IMR-90 (cell line): ENCODE results near the gene TNS1. TPM values are rescaled to one million over a fixed set of nuclear protein-coding genes. Genes with fewer than 3 reads are reported as not detected.
A peak's percentile ranks its signal among the peaks of the same experiment; 100 is the strongest.

Experiments used
- ATAC-seq: fragments of 200-7000 bp; cut with Tn5 transposase; 2 replicates; pipeline ENCODE4 v1.9.1; 2020; ENCODE audit warnings: low read depth, mild to moderate bottlenecking, moderate library complexity
- BruUV-seq: library from RNA; stranded (reverse); fragments of 400-500 nt; replicated peaks from 2 replicates; lab custom pipeline; 2021; lab: Mats Ljungman, UMichigan
- CTCF ChIA-PET: fragments of 300-600 bp; formaldehyde crosslinking; extraction: SDS; loops from one replicate; lab custom pipeline; 2021; ENCODE audit warnings: antibody characterized with exemption; lab: Yijun Ruan, JAX
- POLR2A ChIA-PET: fragments of 300-600 bp; sonication (Branson Sonifier 250); formaldehyde crosslinking; loops from one replicate; lab custom pipeline; 2022; ENCODE audit warnings: antibody characterized with exemption; ENCODE audit not compliant: unreplicated experiment; lab: Charles Lee
- DNase-seq: peaks from one replicate; pipeline ENCODE4 v3.0.0; 2013
- H2AFZ ChIP-seq: replicated peaks from 2 replicates; pipeline ENCODE3; 2013; ENCODE audit warnings: low read length, mild to moderate bottlenecking; ENCODE audit not compliant: poor library complexity
- H2AK5ac ChIP-seq: 2 replicates; pipeline ENCODE4 v1.6.1; 2013; ENCODE audit warnings: low read depth, low read length, inconsistent platforms
- H2AK9ac ChIP-seq: replicated peaks from 2 replicates; pipeline ENCODE3; 2013; ENCODE audit warnings: mild to moderate bottlenecking, low read depth, low read length, moderate library complexity; ENCODE audit not compliant: poor library complexity
- H2BK120ac ChIP-seq: 2 replicates; pipeline ENCODE4 v1.6.1; 2013; ENCODE audit warnings: low read depth, low read length, inconsistent platforms
- H2BK15ac ChIP-seq: 3 replicates; pipeline ENCODE4 v1.6.1; 2013; ENCODE audit warnings: low read depth, low read length, inconsistent platforms
- H2BK20ac ChIP-seq: 2 replicates; pipeline ENCODE4 v1.6.1; 2013; ENCODE audit warnings: low read depth, mild to moderate bottlenecking, inconsistent platforms, low read length, moderate library complexity
- H2BK5ac ChIP-seq: 2 replicates; pipeline ENCODE4 v1.6.1; 2013; ENCODE audit warnings: mild to moderate bottlenecking, low read depth, low read length, inconsistent platforms; ENCODE audit not compliant: poor library complexity, severe bottlenecking
- H3K14ac ChIP-seq: replicated peaks from 2 replicates; pipeline ENCODE4 v1.6.1; 2013; ENCODE audit warnings: low read depth, low read length, inconsistent platforms
- H3K18ac ChIP-seq: 2 replicates; pipeline ENCODE4 v1.6.1; 2013; ENCODE audit warnings: low read depth, low read length, control low read depth
- H3K23ac ChIP-seq: 2 replicates; pipeline ENCODE4 v1.6.1; 2013; ENCODE audit warnings: low read depth, low read length, inconsistent platforms
- H3K27ac ChIP-seq: 2 replicates; pipeline ENCODE4 v1.5.1; 2013; ENCODE audit warnings: mild to moderate bottlenecking, control low read depth, low read length; ENCODE audit not compliant: insufficient read depth
- H3K27me3 ChIP-seq: 2 replicates; pipeline ENCODE4 v1.6.1; 2013; ENCODE audit warnings: low read length; ENCODE audit not compliant: control insufficient read depth, insufficient read depth
- H3K36me3 ChIP-seq: 2 replicates; pipeline ENCODE4 v1.6.1; 2013; ENCODE audit warnings: low read length, mixed read lengths; ENCODE audit not compliant: control insufficient read depth, insufficient read depth
- H3K4ac ChIP-seq: 2 replicates; pipeline ENCODE4 v1.6.1; 2013; ENCODE audit warnings: low read depth, low read length, inconsistent platforms
- H3K4me1 ChIP-seq: 2 replicates; pipeline ENCODE4 v1.6.1; 2013; ENCODE audit warnings: low read length, mixed read lengths; ENCODE audit not compliant: control insufficient read depth, insufficient read depth
- H3K4me2 ChIP-seq: 2 replicates; pipeline ENCODE4 v1.6.1; 2013; ENCODE audit warnings: low read depth, mild to moderate bottlenecking, control low read depth, low read length, moderate library complexity
- H3K4me3 ChIP-seq: 2 replicates; pipeline ENCODE4 v1.5.1; 2013; ENCODE audit warnings: low read depth, mild to moderate bottlenecking, control low read depth, low read length, moderate library complexity; ENCODE audit not compliant: insufficient read depth
- H3K56ac ChIP-seq: 2 replicates; pipeline ENCODE4 v1.6.1; 2013; ENCODE audit warnings: low read length, inconsistent platforms; ENCODE audit not compliant: insufficient read depth; ENCODE audit errors: extremely low read depth
- H3K79me1 ChIP-seq, 2 experiments: 2 replicates each; pipeline ENCODE4 v1.6.1; 2013; ENCODE audit warnings: low read length in 2 of 2, inconsistent platforms in 1 of 2, low read depth in 1 of 2
- H3K9ac ChIP-seq: 2 replicates; pipeline ENCODE4 v1.6.1; 2013; ENCODE audit warnings: low read depth, low read length, control low read depth
- H3K9me1 ChIP-seq: 2 replicates; pipeline ENCODE4 v1.6.1; 2013; ENCODE audit warnings: low read length, inconsistent platforms; ENCODE audit not compliant: insufficient read depth
- H3K9me3 ChIP-seq: 2 replicates; pipeline ENCODE4 v1.6.1; 2013; ENCODE audit warnings: low read length; ENCODE audit not compliant: control insufficient read depth, insufficient read depth
- H4K20me1 ChIP-seq: 2 replicates; pipeline ENCODE4 v1.6.1; 2013; ENCODE audit warnings: low read length, inconsistent platforms; ENCODE audit not compliant: insufficient read depth
- H4K5ac ChIP-seq: 2 replicates; pipeline ENCODE4 v1.6.1; 2013; ENCODE audit warnings: mild to moderate bottlenecking, low read depth, low read length, control low read depth
- H4K8ac ChIP-seq, 2 experiments: 2 replicates each; pipeline ENCODE4 v1.6.1; 2013; ENCODE audit warnings: low read depth in 2 of 2, low read length in 2 of 2, control low read depth in 1 of 2, inconsistent platforms in 1 of 2
- H4K91ac ChIP-seq: 2 replicates; pipeline ENCODE4 v1.6.1; 2013; ENCODE audit warnings: low read depth, low read length, inconsistent platforms; ENCODE audit not compliant: insufficient read depth
- CEBPB ChIP-seq: IDR thresholded peaks from 2 replicates; pipeline ENCODE4 v1.6.1; 2012; ENCODE audit warnings: low read depth, low read length, improper control_type of control experiment
- CHD1 ChIP-seq: IDR thresholded peaks from 2 replicates; pipeline ENCODE4 v1.6.1; 2012; ENCODE audit warnings: low read depth, low read length, improper control_type of control experiment
- FOS ChIP-seq: fragments of 150-350 bp; IDR thresholded peaks from 2 replicates; pipeline ENCODE4 v1.6.1; 2016; ENCODE audit warnings: low read depth, low read length
- MAFK ChIP-seq: IDR thresholded peaks from 2 replicates; pipeline ENCODE4 v1.6.1; 2012; ENCODE audit warnings: low read depth, low read length, improper control_type of control experiment
- MAZ ChIP-seq: IDR thresholded peaks from 2 replicates; pipeline ENCODE4 v1.6.1; 2012; ENCODE audit warnings: low read depth, mild to moderate bottlenecking, low read length, improper control_type of control experiment, moderate library complexity, borderline replicate concordance
- MXI1 ChIP-seq: IDR thresholded peaks from 2 replicates; pipeline ENCODE4 v1.6.1; 2012; ENCODE audit warnings: low read depth, mild to moderate bottlenecking, low read length, moderate library complexity, borderline replicate concordance
- NFE2L2 ChIP-seq: fragments of 150-350 bp; IDR thresholded peaks from 2 replicates; pipeline ENCODE4 v1.6.1; 2016; ENCODE audit warnings: low read depth, mild to moderate bottlenecking, low read length
- POLR2A ChIP-seq: IDR thresholded peaks from 2 replicates; pipeline ENCODE4 v1.6.1; 2012; ENCODE audit warnings: mild to moderate bottlenecking, low read depth, low read length
- RCOR1 ChIP-seq: IDR thresholded peaks from 2 replicates; pipeline ENCODE4 v1.6.1; 2012; ENCODE audit warnings: mild to moderate bottlenecking, low read length, improper control_type of control experiment; ENCODE audit not compliant: insufficient replicate concordance
- RFX5 ChIP-seq: IDR thresholded peaks from 2 replicates; pipeline ENCODE4 v1.8.0; 2012; ENCODE audit warnings: low read depth, mild to moderate bottlenecking, low read length, moderate library complexity
- SMC3 ChIP-seq: fragments of 150-350 bp; IDR thresholded peaks from 2 replicates; pipeline ENCODE4 v1.6.1; 2016; ENCODE audit warnings: low read depth, mild to moderate bottlenecking, antibody characterized with exemption, low read length, moderate library complexity
- WGBS, 2 experiments: methylation state at CpG; one replicate each; pipeline versions ENCODE4 v1.1.5 to v1.1.7; 2013; ENCODE audit warnings: missing lambda C conversion rate in 2 of 2; ENCODE audit not compliant: insufficient read length in 1 of 2; ENCODE audit errors: extremely low coverage in 2 of 2; 5-methylcytosine and 5-hydroxymethylcytosine counted together
- dilution Hi-C: fragments of 300-500 bp; cut with HindIII; formaldehyde crosslinking; loops from one replicate; pipeline ENCODE4 v1.14.3; 2018; ENCODE audit warnings: low sequenced_read_pairs; ENCODE audit not compliant: unreplicated experiment
- in situ Hi-C: fragments of 300-500 bp; cut with MboI; formaldehyde crosslinking; loops from 3 replicates; pipeline ENCODE4 v1.14.3; 2019; ENCODE audit warnings: low sequenced_read_pairs, inconsistent platforms, mixed read lengths
- intact Hi-C: fragments of 100-400 bp; cut with micrococcal nuclease; formaldehyde crosslinking; loops from 2 replicates; pipeline ENCODE4 v1.10.0; 2022
- polyA plus RNA-seq, 3 experiments: library from polyadenylated mRNA; depleted of rRNA; stranded (reverse); fragments of >200 nt; gene quantifications; 2 replicates each; pipeline ENCODE4 v1.2.3, GENCODE V29; 2012; ENCODE audit warnings: low replicate concordance in 1 of 3
- total RNA-seq: library from RNA; depleted of rRNA; stranded (reverse); fragments of >200 nt; gene quantifications from 2 replicates; pipeline ENCODE4 v1.2.3, GENCODE V29; 2012
- TF ChIP-seq, protein P1 (sequence below): conservative IDR thresholded peaks from 2 replicates; pipeline ENCODE4 v1.5.1; 2012; ENCODE audit warnings: mild to moderate bottlenecking, low read depth, low read length, improper control_type of control experiment
- TF ChIP-seq, protein P2 (sequence below): fragments of 150-350 bp; IDR thresholded peaks from 2 replicates; pipeline ENCODE4 v1.6.1; 2016; ENCODE audit warnings: low read depth, mild to moderate bottlenecking, low read length, moderate library complexity, borderline replicate concordance
- TF ChIP-seq, protein P3 (sequence below): fragments of 150-350 bp; IDR thresholded peaks from 2 replicates; pipeline ENCODE4 v1.6.1; 2017; ENCODE audit warnings: mild to moderate bottlenecking, antibody characterized with exemption, low read length, low read depth

Gene TNS1
- total and polyA plus RNA-seq, 2 of the 4 experiments (the other 2 are of a cell fraction) = 41.1 to 45.2 TPM

DNA sequence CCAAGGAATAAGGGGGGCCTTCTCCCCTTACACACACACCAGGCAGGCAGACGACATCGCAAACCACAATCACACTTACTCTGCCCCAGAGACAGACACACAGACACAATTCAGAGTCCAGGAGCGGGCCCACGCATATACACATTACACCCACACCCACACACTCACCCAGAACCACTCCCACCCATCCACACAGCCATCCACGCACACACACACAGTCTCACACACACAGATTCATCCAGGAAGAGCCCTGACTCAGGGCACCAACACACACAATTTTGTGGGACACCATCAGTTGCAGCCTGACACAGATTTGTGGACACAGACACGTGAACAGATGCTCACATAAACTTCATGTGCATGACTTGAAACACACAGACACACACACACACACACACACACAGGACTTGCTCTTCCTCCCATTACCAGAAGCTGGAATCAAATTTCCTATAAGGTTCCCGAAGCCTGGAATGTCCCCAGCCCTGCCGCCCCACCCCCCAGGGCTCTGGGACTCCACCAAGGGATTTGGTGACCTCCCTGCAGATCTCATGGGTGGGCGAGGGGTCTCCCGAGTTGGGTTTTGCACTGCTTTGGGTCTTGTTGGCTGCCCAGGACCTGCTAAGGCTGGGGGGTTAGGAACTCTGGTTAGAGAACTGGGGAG lies 23.5 kb downstream of the TNS1 start:
- Histone ChIP-seq H3K4me3 (0 out of 2 replicates have a peak overlapping the region, but pooled peaks have one; percentile 16), H3K27me3 (no peaks in the 10 kb centered on the region), H3K4me1 (peaks cover 19% of the 10 kb centered on the region), H2AK9ac (peak overlapping the region; percentile 94), H4K20me1 (peaks cover 14% of the 10 kb centered on the region; the same call in 1 of the 2 replicates), H3K79me1 (peaks cover 26 to 57% of the 10 kb centered on the region in 2 experiments; a peak in 3 of 4 replicates), H3K18ac (peak overlapping the region; percentile 35), H4K91ac (peak overlapping the region; percentile 54), H3K36me3 (peaks cover 30% of the 10 kb centered on the region; the same call in 1 of the 2 replicates), H3K9ac (peak overlapping the region; percentile 45; the same call in 1 of the 2 replicates), H2BK5ac (peak overlapping the region; percentile 27), H2AFZ (peak overlapping the region; percentile 91), H2BK15ac (peak overlapping the region; percentile 16; the same call in 1 of the 3 replicates), H3K27ac (peak overlapping the region; percentile 51), H3K56ac (no peak overlapping the region; the same call in 1 of the 2 replicates), H2AK5ac (peak overlapping the region; percentile 92), H2BK120ac (peak overlapping the region; percentile 62), H3K23ac (peak overlapping the region; percentile 88), H3K9me1 (peaks cover 18% of the 10 kb centered on the region; the same call in 1 of the 2 replicates), H4K5ac (peak overlapping the region; percentile 50), H3K4me2 (peak overlapping the region; percentile 75), H2BK20ac (peak overlapping the region; percentile 27), H3K4ac (peak overlapping the region; percentile 78), H3K14ac (peak overlapping the region; percentile 74), H4K8ac (peak overlapping the region; percentile 38 to 79), H3K9me3 (no peaks in the 10 kb centered on the region)
- dilution Hi-C loops (no loop called here), in situ Hi-C loops (no loop called here), intact Hi-C loops (no loop called here)
- POLR2A ChIA-PET = no interaction called here
- ATAC-seq = peak; percentile 63
- peak; percentile 77 for DNase-seq
- no TSS peak for BruUV-seq
- WGBS, 2 experiments = 6% methylated on average over 8 of the region's 10 CpGs; no CpG with 5 or more reads in 1 of the 2 experiments
- CTCF ChIA-PET = no interaction called here
- TF ChIP-seq CEBPB (no peak), MAZ (no peak), CHD1 (no peak), MAFK (no peak), RCOR1 (no peak), RFX5 (no peak), SMC3 (no peak), FOS (no peak), POLR2A (no peak), NFE2L2 (no peak), MXI1 (no peak)
- TF ChIP-seq, protein P1, sequence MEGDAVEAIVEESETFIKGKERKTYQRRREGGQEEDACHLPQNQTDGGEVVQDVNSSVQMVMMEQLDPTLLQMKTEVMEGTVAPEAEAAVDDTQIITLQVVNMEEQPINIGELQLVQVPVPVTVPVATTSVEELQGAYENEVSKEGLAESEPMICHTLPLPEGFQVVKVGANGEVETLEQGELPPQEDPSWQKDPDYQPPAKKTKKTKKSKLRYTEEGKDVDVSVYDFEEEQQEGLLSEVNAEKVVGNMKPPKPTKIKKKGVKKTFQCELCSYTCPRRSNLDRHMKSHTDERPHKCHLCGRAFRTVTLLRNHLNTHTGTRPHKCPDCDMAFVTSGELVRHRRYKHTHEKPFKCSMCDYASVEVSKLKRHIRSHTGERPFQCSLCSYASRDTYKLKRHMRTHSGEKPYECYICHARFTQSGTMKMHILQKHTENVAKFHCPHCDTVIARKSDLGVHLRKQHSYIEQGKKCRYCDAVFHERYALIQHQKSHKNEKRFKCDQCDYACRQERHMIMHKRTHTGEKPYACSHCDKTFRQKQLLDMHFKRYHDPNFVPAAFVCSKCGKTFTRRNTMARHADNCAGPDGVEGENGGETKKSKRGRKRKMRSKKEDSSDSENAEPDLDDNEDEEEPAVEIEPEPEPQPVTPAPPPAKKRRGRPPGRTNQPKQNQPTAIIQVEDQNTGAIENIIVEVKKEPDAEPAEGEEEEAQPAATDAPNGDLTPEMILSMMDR = no peak
- TF ChIP-seq, protein P2, sequence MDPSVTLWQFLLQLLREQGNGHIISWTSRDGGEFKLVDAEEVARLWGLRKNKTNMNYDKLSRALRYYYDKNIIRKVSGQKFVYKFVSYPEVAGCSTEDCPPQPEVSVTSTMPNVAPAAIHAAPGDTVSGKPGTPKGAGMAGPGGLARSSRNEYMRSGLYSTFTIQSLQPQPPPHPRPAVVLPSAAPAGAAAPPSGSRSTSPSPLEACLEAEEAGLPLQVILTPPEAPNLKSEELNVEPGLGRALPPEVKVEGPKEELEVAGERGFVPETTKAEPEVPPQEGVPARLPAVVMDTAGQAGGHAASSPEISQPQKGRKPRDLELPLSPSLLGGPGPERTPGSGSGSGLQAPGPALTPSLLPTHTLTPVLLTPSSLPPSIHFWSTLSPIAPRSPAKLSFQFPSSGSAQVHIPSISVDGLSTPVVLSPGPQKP = no peak
- TF ChIP-seq, protein P3, sequence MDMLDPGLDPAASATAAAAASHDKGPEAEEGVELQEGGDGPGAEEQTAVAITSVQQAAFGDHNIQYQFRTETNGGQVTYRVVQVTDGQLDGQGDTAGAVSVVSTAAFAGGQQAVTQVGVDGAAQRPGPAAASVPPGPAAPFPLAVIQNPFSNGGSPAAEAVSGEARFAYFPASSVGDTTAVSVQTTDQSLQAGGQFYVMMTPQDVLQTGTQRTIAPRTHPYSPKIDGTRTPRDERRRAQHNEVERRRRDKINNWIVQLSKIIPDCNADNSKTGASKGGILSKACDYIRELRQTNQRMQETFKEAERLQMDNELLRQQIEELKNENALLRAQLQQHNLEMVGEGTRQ = no peak
